H1 (cell line): ENCODE results near the gene TRAK1. TPM values are rescaled to one million over a fixed set of nuclear protein-coding genes. Genes with fewer than 3 reads are reported as not detected.
A peak's percentile ranks its signal among the peaks of the same experiment; 100 is the strongest.

Source experiments
- CTCF ChIA-PET: fragments of 300-600 bp; sonication (Branson Sonifier 250); formaldehyde crosslinking; loops from one replicate; lab custom pipeline; 2021; ENCODE audit not compliant: partially characterized antibody; lab: Charles Lee
- POLR2A ChIA-PET: fragments of 300-600 bp; sonication (Branson Sonifier 250); formaldehyde crosslinking; loops from one replicate; lab custom pipeline; 2021; ENCODE audit warnings: inconsistent platforms; ENCODE audit not compliant: partially characterized antibody; lab: Charles Lee
- DNase-seq, 2 experiments: peaks; one replicate each; pipeline versions ENCODE4 v3.0.0 to v3.0.0-alpha.2; 2010 to 2022; ENCODE audit warnings: low spot score in 2 of 2, low read depth in 1 of 2, mixed read lengths in 1 of 2
- FAIRE-seq: peaks from 2 replicates; lab custom pipeline; 2011; peaks lifted over from hg19 to GRCh38; lab: Jason Lieb, UNC
- H2AFZ ChIP-seq: 2 replicates; pipeline ENCODE4 v1.8.1; 2012; ENCODE audit warnings: low read length, inconsistent platforms
- H2AK5ac ChIP-seq: 2 replicates; pipeline ENCODE4 v1.6.1; 2013; ENCODE audit warnings: low read depth, low read length
- H2BK120ac ChIP-seq: replicated peaks from 2 replicates; pipeline ENCODE3; 2013; ENCODE audit warnings: low read depth, low read length, inconsistent platforms
- H2BK12ac ChIP-seq: 2 replicates; pipeline ENCODE4 v1.6.1; 2013; ENCODE audit warnings: low read depth, low read length
- H2BK15ac ChIP-seq: 2 replicates; pipeline ENCODE4 v1.6.1; 2013; ENCODE audit warnings: low read length
- H2BK20ac ChIP-seq: 2 replicates; pipeline ENCODE4 v1.6.1; 2013; ENCODE audit warnings: low read length
- H2BK5ac ChIP-seq: 2 replicates; pipeline ENCODE4 v1.6.1; 2013; ENCODE audit warnings: low read depth, low read length
- H3K14ac ChIP-seq: 2 replicates; pipeline ENCODE4 v1.6.1; 2013; ENCODE audit warnings: inconsistent platforms; ENCODE audit not compliant: insufficient read length
- H3K18ac ChIP-seq: 2 replicates; pipeline ENCODE4 v1.6.1; 2013; ENCODE audit warnings: low read length; ENCODE audit errors: extremely low read depth
- H3K23ac ChIP-seq: 2 replicates; pipeline ENCODE4 v1.6.1; 2013; ENCODE audit warnings: inconsistent platforms; ENCODE audit not compliant: insufficient read length
- H3K23me2 ChIP-seq: 2 replicates; pipeline ENCODE4 v1.6.1; 2013; ENCODE audit warnings: low read depth, low read length
- H3K27ac ChIP-seq: 2 replicates; pipeline ENCODE4 v1.6.1; 2011; ENCODE audit warnings: low read depth, low read length, inconsistent platforms
- H3K27me3 ChIP-seq, 4 experiments: replicated peaks in 1 of 4; 1 replicate in 1 of 4; 2 replicates in 3 of 4; pipeline versions ENCODE4 v1.6.1 to v1.8.1; 2011 to 2013; ENCODE audit warnings: low read length in 3 of 4, mild to moderate bottlenecking in 3 of 4, inconsistent platforms in 2 of 4, mixed read lengths in 2 of 4, moderate library complexity in 1 of 4; ENCODE audit not compliant: control insufficient read depth in 3 of 4, insufficient read depth in 3 of 4; ENCODE audit errors: extremely low read depth in 1 of 4
- H3K36me3 ChIP-seq, 4 experiments: 2 replicates each; pipeline versions ENCODE4 v1.6.1 to v1.8.1; 2011 to 2013; ENCODE audit warnings: mild to moderate bottlenecking in 4 of 4, low read length in 3 of 4, moderate library complexity in 2 of 4, control low read depth in 1 of 4, inconsistent platforms in 1 of 4; ENCODE audit not compliant: insufficient read depth in 4 of 4, control insufficient read depth in 2 of 4
- H3K4ac ChIP-seq: replicated peaks from 2 replicates; pipeline ENCODE3; 2013; ENCODE audit warnings: low read length, low read depth, mixed read lengths, inconsistent platforms; ENCODE audit not compliant: insufficient read length
- H3K4me1 ChIP-seq, 4 experiments: replicated peaks in 1 of 4; 1 replicate in 1 of 4; 2 replicates in 3 of 4; pipeline versions ENCODE4 v1.6.1 to v1.8.1; 2011 to 2013; ENCODE audit warnings: low read length in 3 of 4, inconsistent platforms in 2 of 4, mixed read lengths in 1 of 4; ENCODE audit not compliant: insufficient read depth in 4 of 4, control insufficient read depth in 3 of 4
- H3K4me2 ChIP-seq, 2 experiments: 2 replicates each; pipeline versions ENCODE4 v1.6.1 to v1.8.1; 2011 to 2013; ENCODE audit warnings: low read depth in 2 of 2, low read length in 2 of 2, control low read depth in 1 of 2, inconsistent platforms in 1 of 2, mild to moderate bottlenecking in 1 of 2; ENCODE audit not compliant: insufficient read depth in 1 of 2
- H3K4me3 ChIP-seq, 4 experiments: fragments of 200-600, 300-600 bp in 1 of 4; sonication (generic), shearing (Covaris generic), sonication (Bioruptor Twin) in 1 of 4; 2 replicates each; pipeline versions ENCODE4 v1.5.1 to v1.8.1; 2011 to 2016; ENCODE audit warnings: low read length in 4 of 4, low read depth in 3 of 4, control low read depth in 2 of 4, inconsistent platforms in 2 of 4, mild to moderate bottlenecking in 2 of 4, mixed read lengths in 1 of 4, moderate library complexity in 1 of 4; ENCODE audit not compliant: insufficient read depth in 2 of 4; ENCODE audit errors: extremely low read depth in 1 of 4
- H3K56ac ChIP-seq: replicated peaks from 2 replicates; pipeline ENCODE3; 2013; ENCODE audit warnings: low read depth, mild to moderate bottlenecking, mixed read lengths, low read length, inconsistent platforms; ENCODE audit not compliant: insufficient read length
- H3K79me1 ChIP-seq: 2 replicates; pipeline ENCODE4 v1.6.1; 2013; ENCODE audit warnings: low read depth, low read length, control low read depth
- H3K79me2 ChIP-seq, 2 experiments: 2 replicates each; pipeline versions ENCODE4 v1.6.1 to v1.8.1; 2012 to 2013; ENCODE audit warnings: low read length in 2 of 2, mild to moderate bottlenecking in 2 of 2, inconsistent platforms in 1 of 2; ENCODE audit not compliant: insufficient read depth in 2 of 2, control insufficient read depth in 1 of 2
- H3K9ac ChIP-seq, 4 experiments: replicated peaks in 1 of 4; 1 replicate in 1 of 4; 2 replicates in 3 of 4; pipeline versions ENCODE4 v1.6.1 to v1.8.1; 2011 to 2013; ENCODE audit warnings: low read depth in 3 of 4, low read length in 3 of 4, control low read depth in 2 of 4, mild to moderate bottlenecking in 2 of 4, moderate library complexity in 2 of 4, inconsistent platforms in 1 of 4; ENCODE audit errors: extremely low read depth in 1 of 4
- H3K9me3 ChIP-seq, 2 experiments: 2 replicates each; pipeline versions ENCODE4 v1.6.1 to v1.8.1; 2012 to 2013; ENCODE audit warnings: mild to moderate bottlenecking in 2 of 2, moderate library complexity in 2 of 2, control low read depth in 1 of 2, inconsistent platforms in 1 of 2, low read depth in 1 of 2, low read length in 1 of 2, mixed read lengths in 1 of 2; ENCODE audit not compliant: insufficient read depth in 2 of 2
- H4K20me1 ChIP-seq, 2 experiments: replicated peaks in 1 of 2; 2 replicates each; pipeline versions ENCODE3 to v1.8.1; 2011 to 2013; ENCODE audit warnings: inconsistent platforms in 2 of 2, low read length in 2 of 2, mild to moderate bottlenecking in 1 of 2; ENCODE audit not compliant: insufficient read depth in 2 of 2, control insufficient read depth in 1 of 2
- H4K5ac ChIP-seq: 2 replicates; pipeline ENCODE4 v1.6.1; 2013; ENCODE audit warnings: low read length, low read depth, mixed read lengths, inconsistent platforms; ENCODE audit not compliant: insufficient read length
- H4K8ac ChIP-seq: 2 replicates; pipeline ENCODE4 v1.8.0; 2013; ENCODE audit warnings: mild to moderate bottlenecking, moderate library complexity, low read length, inconsistent platforms; ENCODE audit not compliant: insufficient read depth; ENCODE audit errors: extremely low read depth
- H4K91ac ChIP-seq: replicated peaks from 2 replicates; pipeline ENCODE3; 2013; ENCODE audit warnings: low read length, mixed read lengths, inconsistent platforms; ENCODE audit not compliant: insufficient read length
- FOSL1 ChIP-seq: IDR thresholded peaks from 2 replicates; pipeline ENCODE4 v1.6.1; 2011; ENCODE audit warnings: mild to moderate bottlenecking, low read depth, low read length, moderate library complexity; ENCODE audit not compliant: insufficient read depth
- RAD21 ChIP-seq, 2 experiments: IDR thresholded peaks in 1 of 2; conservative IDR thresholded peaks in 1 of 2; 2 replicates each; pipeline ENCODE4 v1.6.1; 2011; ENCODE audit warnings: low read depth in 2 of 2, low read length in 2 of 2, improper control_type of control experiment in 1 of 2, inconsistent platforms in 1 of 2, mild to moderate bottlenecking in 1 of 2, moderate library complexity in 1 of 2
- RFX5 ChIP-seq: IDR thresholded peaks from 2 replicates; pipeline ENCODE4 v1.6.1; 2011; ENCODE audit warnings: low read depth, low read length, improper control_type of control experiment, borderline replicate concordance
- SIX5 ChIP-seq: IDR thresholded peaks from 2 replicates; pipeline ENCODE4 v1.6.1; 2011; ENCODE audit warnings: mild to moderate bottlenecking, low read depth, low read length
- SUZ12 ChIP-seq: fragments of 200-600 bp; sonication (generic); IDR thresholded peaks from 2 replicates; pipeline ENCODE4 v1.6.1; 2012; ENCODE audit warnings: mild to moderate bottlenecking, inconsistent platforms, low read length, moderate library complexity, mixed read lengths
- WGBS, 2 experiments: shearing (Covaris generic) in 1 of 2; methylation state at CpG; one replicate each; pipeline versions ENCODE4 v1.1.6 to v1.1.7; 2013 to 2015; ENCODE audit warnings: low lambda C conversion rate in 2 of 2, mixed read lengths in 2 of 2, inconsistent platforms in 1 of 2, low coverage in 1 of 2, missing lambda C conversion rate in 1 of 2; ENCODE audit not compliant: insufficient replicate concordance in 2 of 2, insufficient coverage in 1 of 2, insufficient read length in 1 of 2; ENCODE audit errors: extremely low coverage in 1 of 2, missing lambda C conversion rate in 1 of 2; 5-methylcytosine and 5-hydroxymethylcytosine counted together
- polyA plus RNA-seq, 7 experiments: library from polyadenylated mRNA; depleted of rRNA in 3 of 7; stranded (reverse) in 5 of 7; unstranded in 2 of 7; fragments of >200 nt in 5 of 7; fragments of 200-250 nt in 2 of 7; gene quantifications; 1 replicate in 5 of 7; 2 replicates in 1 of 7; 4 replicates in 1 of 7; pipeline versions ENCODE4 v1.2.1 to v1.2.3, GENCODE V29; 2011 to 2013; ENCODE audit warnings: missing spikeins in 2 of 7, mixed read lengths in 2 of 7
- total RNA-seq: library from RNA; stranded (reverse); fragmentation: NEBNext Ultra II Directional; extraction: Animal tissue kit (Norgen Biotek cat#: 25700); gene quantifications from 2 replicates; pipeline ENCODE4 v1.2.1, GENCODE V29; 2021
- TF ChIP-seq, protein P1 (sequence below), 3 experiments: IDR thresholded peaks; 1 replicate in 2 of 3; 2 replicates in 1 of 3; pipeline versions ENCODE4 v1.5.1 to v1.6.1; 2011; ENCODE audit warnings: low read length in 3 of 3, mild to moderate bottlenecking in 3 of 3, inconsistent platforms in 2 of 3, low read depth in 1 of 3, moderate library complexity in 1 of 3; ENCODE audit not compliant: insufficient read depth in 1 of 3; ENCODE audit errors: control extremely low read depth in 1 of 3

Gene TRAK1
- total and polyA plus RNA-seq, 2 of the 8 experiments (the other 6 are each of a cell fraction or from before 2014, with no cell fraction given) = 21.3 to 32.7 TPM

DNA sequence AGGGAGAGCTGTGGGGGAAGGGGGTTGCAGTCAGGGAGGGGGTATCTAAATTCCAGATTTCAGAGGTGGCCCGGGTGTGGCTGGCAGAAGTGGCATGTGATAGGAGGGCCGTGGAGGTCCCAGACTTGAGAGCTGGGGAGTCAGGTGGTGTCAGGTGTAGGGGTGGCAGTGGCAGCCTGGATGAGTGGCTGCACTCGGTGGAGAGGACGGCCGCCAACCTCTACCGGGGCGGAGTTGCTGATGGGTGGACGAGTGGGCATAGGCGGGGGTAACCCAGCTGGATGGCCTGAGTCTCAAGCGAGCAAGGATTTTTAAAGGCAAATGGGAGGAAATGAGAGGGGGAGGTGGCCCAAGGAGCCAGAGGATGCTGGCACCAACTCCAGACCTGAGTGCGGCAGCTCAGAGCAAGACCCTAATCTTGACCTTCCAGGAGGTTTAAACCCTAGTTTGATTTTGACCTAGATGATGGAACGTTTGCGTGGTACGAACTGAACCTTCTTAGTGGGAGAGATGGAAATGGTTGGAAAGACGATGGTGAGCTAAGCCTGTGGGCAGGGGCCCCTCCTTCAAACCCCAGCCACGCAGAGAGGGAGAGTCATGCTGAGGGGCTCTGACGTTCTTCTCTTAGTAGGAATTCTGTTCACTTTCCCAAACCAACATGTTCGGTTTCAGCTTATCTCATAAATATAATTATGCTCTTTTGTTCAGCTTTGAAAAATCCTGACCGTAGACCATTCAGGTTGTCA lies 8.0 kb downstream of the TRAK1 start:
- Histone ChIP-seq H3K4me1 (peaks cover 0 to 7% (median 3%) of the 10 kb centered on the region in 4 experiments; a peak in 3 of 7 replicates), H3K27ac (no peak overlapping the region), H3K23me2 (no peaks in the 10 kb centered on the region), H2AK5ac (0 out of 2 replicates have a peak overlapping the region, but pooled peaks have one; percentile 19), H4K5ac (no peak overlapping the region), H3K9me3 (peaks cover 0 to 3% of the 10 kb centered on the region in 2 experiments; a peak in 1 of 4 replicates), H3K14ac (no peak overlapping the region), H3K23ac (no peak overlapping the region), H3K9ac (no peak overlapping the region), H2BK5ac (0 out of 2 replicates have a peak overlapping the region, but pooled peaks have one; percentile 40), H2AFZ (no peak overlapping the region), H3K27me3 (no peaks in the 10 kb centered on the region), H4K91ac (no peak overlapping the region), H4K8ac (no peak overlapping the region), H3K4ac (no peak overlapping the region), H2BK15ac (0 out of 2 replicates have a peak overlapping the region, but pooled peaks have one; percentile 55), H3K4me3 (no peak overlapping the region), H3K4me2 (no peak overlapping the region), H3K18ac (no peak overlapping the region), H2BK20ac (no peak overlapping the region), H2BK12ac (peak overlapping the region; percentile 84; the same call in 1 of the 2 replicates), H2BK120ac (no peak overlapping the region), H4K20me1 (no peaks in the 10 kb centered on the region), H3K79me1 (no peaks in the 10 kb centered on the region; the same call in 1 of the 2 replicates), H3K36me3 (no peaks in the 10 kb centered on the region; a peak in 1 of 8 replicates), H3K56ac (no peak overlapping the region), H3K79me2 (no peaks in the 10 kb centered on the region)
- FAIRE-seq = no peak
- no peak for DNase-seq
- 88% methylated on average over 19 of the region's 19 CpGs; no CpG with 5 or more reads in 1 of the 2 experiments for WGBS, 2 experiments
- POLR2A ChIA-PET = interaction anchor here (1.0 to 1.8 kb wide), 3 partner anchors 9 to 110 kb away, joined by 3 to 7 read pairs (median 4); no protein-coding TSS in a partner anchor
- TF ChIP-seq, protein P1, sequence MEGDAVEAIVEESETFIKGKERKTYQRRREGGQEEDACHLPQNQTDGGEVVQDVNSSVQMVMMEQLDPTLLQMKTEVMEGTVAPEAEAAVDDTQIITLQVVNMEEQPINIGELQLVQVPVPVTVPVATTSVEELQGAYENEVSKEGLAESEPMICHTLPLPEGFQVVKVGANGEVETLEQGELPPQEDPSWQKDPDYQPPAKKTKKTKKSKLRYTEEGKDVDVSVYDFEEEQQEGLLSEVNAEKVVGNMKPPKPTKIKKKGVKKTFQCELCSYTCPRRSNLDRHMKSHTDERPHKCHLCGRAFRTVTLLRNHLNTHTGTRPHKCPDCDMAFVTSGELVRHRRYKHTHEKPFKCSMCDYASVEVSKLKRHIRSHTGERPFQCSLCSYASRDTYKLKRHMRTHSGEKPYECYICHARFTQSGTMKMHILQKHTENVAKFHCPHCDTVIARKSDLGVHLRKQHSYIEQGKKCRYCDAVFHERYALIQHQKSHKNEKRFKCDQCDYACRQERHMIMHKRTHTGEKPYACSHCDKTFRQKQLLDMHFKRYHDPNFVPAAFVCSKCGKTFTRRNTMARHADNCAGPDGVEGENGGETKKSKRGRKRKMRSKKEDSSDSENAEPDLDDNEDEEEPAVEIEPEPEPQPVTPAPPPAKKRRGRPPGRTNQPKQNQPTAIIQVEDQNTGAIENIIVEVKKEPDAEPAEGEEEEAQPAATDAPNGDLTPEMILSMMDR (IDR thresholded peaks at IDR 0.05; ENCODE audit: control extremely low read depth in 1 of 3, insufficient read depth in 1 of 3, low read depth in 1 of 3, low read length in 3 of 3) = no peak
- TF ChIP-seq FOSL1 = no peak
- no peak for TF ChIP-seq RAD21 (IDR thresholded peaks at IDR 0.05 in 1 of 2, conservative IDR thresholded peaks at IDR 0.05 in 1 of 2; ENCODE audit: low read depth in 2 of 2, low read length in 2 of 2)
- no peak for TF ChIP-seq SUZ12
- no peak for TF ChIP-seq SIX5
- no peak for TF ChIP-seq RFX5
- CTCF ChIA-PET = interaction anchor here (0.6 to 5.4 kb wide), 65 partner anchors 8 to 980 kb away, joined by 3 to 46 read pairs (median 5); partner anchors contain the start of genes TRAK1 and ULK4
